UCSD-AML1 (cell line): ENCODE measurements around the gene FAM98B.
A peak's percentile ranks its signal among the peaks of the same experiment; 100 is the strongest.
"Not testable (repeated sequence)": the region's sequence is repeated elsewhere in the genome, so short reads cannot be mapped to it uniquely, and the experiment has no call there.

Experiments
- DNase-seq: peaks from one replicate; lab custom pipeline; 2025; ENCODE audit not compliant: unreplicated experiment; lab: John Stamatoyannopoulos, UW

The FAM98B gene

GRCh38 chr15:38453971-38454695, at the start of gene FAM98B:
Gene FAM98B (plus strand): TSS chr15:38454127. CDS start chr15:38454162, 35 bp downstream.
- DNase-seq, result peak; percentile 92

GRCh38 chr15:38406436-38406835, 47.5 kb upstream of the FAM98B start:
- no peak for DNase-seq

GRCh38 chr15:38408576-38408975, 45.4 kb upstream of the FAM98B start:
- no peak for DNase-seq

- DNase-seq, result no peak
These were observed 42.0 kb upstream of the FAM98B start for GRCh38 chr15:38411902-38412301.

- no peak for DNase-seq
These were observed 41.5 kb upstream of the FAM98B start for GRCh38 chr15:38412466-38412865.

- peak; percentile 21 for DNase-seq
These were observed 39.6 kb upstream of the FAM98B start for GRCh38 chr15:38414357-38414756.

- no peak for DNase-seq
These were observed 32.7 kb upstream of the FAM98B start for GRCh38 chr15:38421069-38421690.

GRCh38 chr15:38424101-38424552, 29.8 kb upstream of the FAM98B start:
- DNase-seq, result no peak

- DNase-seq, result no peak
These were observed 28.7 kb upstream of the FAM98B start for GRCh38 chr15:38425269-38425668.

GRCh38 chr15:38427380-38427779, 26.5 kb upstream of the FAM98B start:
- DNase-seq, result no peak

- DNase-seq, result no peak
These were observed 23.7 kb upstream of the FAM98B start for GRCh38 chr15:38430106-38430760.

GRCh38 chr15:38436993-38437392, 16.9 kb upstream of the FAM98B start:
- DNase-seq, result no peak

GRCh38 chr15:38437603-38438002, 16.3 kb upstream of the FAM98B start:
- DNase-seq, result not testable (repeated sequence)

GRCh38 chr15:38438031-38438986, 15.6 kb upstream of the FAM98B start:
- DNase-seq, result no peak

GRCh38 chr15:38440353-38441129, 13.4 kb upstream of the FAM98B start:
- peak; percentile 39 for DNase-seq

GRCh38 chr15:38441130-38441519, 12.8 kb upstream of the FAM98B start:
- no peak for DNase-seq

GRCh38 chr15:38454696-38455090, 766 bp downstream of the FAM98B start:
- DNase-seq, result no peak

- no peak for DNase-seq
These were observed 1.2 kb downstream of the FAM98B start for GRCh38 chr15:38455092-38455491.

GRCh38 chr15:38458646-38459045, 4.7 kb downstream of the FAM98B start:
- no peak for DNase-seq

- no peak for DNase-seq
These were observed 5.6 kb downstream of the FAM98B start for GRCh38 chr15:38459480-38459879.
